NB4 (cell line): ENCODE data around the gene CASKIN2.

ENCODE experiments used
- MYC ChIP-seq: IDR thresholded peaks from 2 replicates; pipeline ENCODE4 v1.6.1; 2011; ENCODE audit warnings: low read depth, low read length
- POLR2A ChIP-seq: IDR thresholded peaks from 2 replicates; pipeline ENCODE4 v1.6.1; 2011; ENCODE audit warnings: mild to moderate bottlenecking; ENCODE audit not compliant: insufficient read length; ENCODE audit errors: extremely low read depth
- TF ChIP-seq, protein P1 (sequence below): IDR thresholded peaks from one replicate; pipeline ENCODE4 v1.5.1; 2012; ENCODE audit warnings: low read depth, low read length

DNA sequence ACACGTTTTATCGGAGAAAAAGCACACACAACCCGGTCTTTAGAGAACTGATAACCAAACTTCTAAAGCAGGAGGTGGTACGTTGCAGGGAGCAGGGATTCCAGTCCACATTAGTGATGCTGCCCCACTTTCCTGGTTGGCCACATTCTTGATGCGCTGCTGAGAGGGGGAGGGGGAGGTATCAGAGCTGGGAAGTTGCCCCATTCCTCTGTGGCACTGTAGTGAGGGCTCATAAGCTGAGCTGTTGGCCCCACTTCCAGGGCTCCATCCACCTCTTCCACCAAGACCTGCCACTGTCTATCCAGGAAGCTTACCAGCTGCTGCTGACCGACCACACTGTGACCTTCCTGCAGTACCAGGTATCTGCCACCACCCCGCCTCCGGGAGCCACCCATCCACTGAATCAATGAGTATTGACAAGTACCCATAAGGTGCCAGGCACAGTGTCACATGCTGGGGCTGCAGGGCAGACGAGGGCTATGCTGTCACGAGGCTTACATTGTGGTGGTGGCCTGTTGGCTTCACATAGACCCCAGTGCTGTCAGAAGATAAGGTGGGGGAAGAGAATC is 2.0 kb upstream of the CASKIN2 start:
- no peak for TF ChIP-seq MYC
- TF ChIP-seq, protein P1, sequence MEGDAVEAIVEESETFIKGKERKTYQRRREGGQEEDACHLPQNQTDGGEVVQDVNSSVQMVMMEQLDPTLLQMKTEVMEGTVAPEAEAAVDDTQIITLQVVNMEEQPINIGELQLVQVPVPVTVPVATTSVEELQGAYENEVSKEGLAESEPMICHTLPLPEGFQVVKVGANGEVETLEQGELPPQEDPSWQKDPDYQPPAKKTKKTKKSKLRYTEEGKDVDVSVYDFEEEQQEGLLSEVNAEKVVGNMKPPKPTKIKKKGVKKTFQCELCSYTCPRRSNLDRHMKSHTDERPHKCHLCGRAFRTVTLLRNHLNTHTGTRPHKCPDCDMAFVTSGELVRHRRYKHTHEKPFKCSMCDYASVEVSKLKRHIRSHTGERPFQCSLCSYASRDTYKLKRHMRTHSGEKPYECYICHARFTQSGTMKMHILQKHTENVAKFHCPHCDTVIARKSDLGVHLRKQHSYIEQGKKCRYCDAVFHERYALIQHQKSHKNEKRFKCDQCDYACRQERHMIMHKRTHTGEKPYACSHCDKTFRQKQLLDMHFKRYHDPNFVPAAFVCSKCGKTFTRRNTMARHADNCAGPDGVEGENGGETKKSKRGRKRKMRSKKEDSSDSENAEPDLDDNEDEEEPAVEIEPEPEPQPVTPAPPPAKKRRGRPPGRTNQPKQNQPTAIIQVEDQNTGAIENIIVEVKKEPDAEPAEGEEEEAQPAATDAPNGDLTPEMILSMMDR, result no peak
- TF ChIP-seq POLR2A, result no peak
